H1 (cell line): Measurements from ENCODE around the gene ARHGAP24. TPM values are rescaled to one million over a fixed set of nuclear protein-coding genes. Genes with fewer than 3 reads are reported as not detected.
"Not testable (repeated sequence)": the region's sequence is repeated elsewhere in the genome, so short reads cannot be mapped to it uniquely, and the experiment has no call there.

ENCODE experiments used
- CTCF ChIA-PET: fragments of 300-600 bp; sonication (Branson Sonifier 250); formaldehyde crosslinking; loops from one replicate; lab custom pipeline; 2021; ENCODE audit not compliant: partially characterized antibody; lab: Charles Lee
- POLR2A ChIA-PET: fragments of 300-600 bp; sonication (Branson Sonifier 250); formaldehyde crosslinking; loops from one replicate; lab custom pipeline; 2021; ENCODE audit warnings: inconsistent platforms; ENCODE audit not compliant: partially characterized antibody; lab: Charles Lee
- DNase-seq, 2 experiments: peaks; one replicate each; pipeline versions ENCODE4 v3.0.0 to v3.0.0-alpha.2; 2010 to 2022; ENCODE audit warnings: low spot score in 2 of 2, low read depth in 1 of 2, mixed read lengths in 1 of 2
- FAIRE-seq: peaks from 2 replicates; lab custom pipeline; 2011; peaks lifted over from hg19 to GRCh38; lab: Jason Lieb, UNC
- H2AFZ ChIP-seq: 2 replicates; pipeline ENCODE4 v1.8.1; 2012; ENCODE audit warnings: low read length, inconsistent platforms
- H2AK5ac ChIP-seq: 2 replicates; pipeline ENCODE4 v1.6.1; 2013; ENCODE audit warnings: low read depth, low read length
- H2BK120ac ChIP-seq: replicated peaks from 2 replicates; pipeline ENCODE3; 2013; ENCODE audit warnings: low read depth, low read length, inconsistent platforms
- H2BK12ac ChIP-seq: 2 replicates; pipeline ENCODE4 v1.6.1; 2013; ENCODE audit warnings: low read depth, low read length
- H2BK15ac ChIP-seq: 2 replicates; pipeline ENCODE4 v1.6.1; 2013; ENCODE audit warnings: low read length
- H2BK20ac ChIP-seq: 2 replicates; pipeline ENCODE4 v1.6.1; 2013; ENCODE audit warnings: low read length
- H2BK5ac ChIP-seq: 2 replicates; pipeline ENCODE4 v1.6.1; 2013; ENCODE audit warnings: low read depth, low read length
- H3K14ac ChIP-seq: 2 replicates; pipeline ENCODE4 v1.6.1; 2013; ENCODE audit warnings: inconsistent platforms; ENCODE audit not compliant: insufficient read length
- H3K18ac ChIP-seq: 2 replicates; pipeline ENCODE4 v1.6.1; 2013; ENCODE audit warnings: low read length; ENCODE audit errors: extremely low read depth
- H3K23ac ChIP-seq: 2 replicates; pipeline ENCODE4 v1.6.1; 2013; ENCODE audit warnings: inconsistent platforms; ENCODE audit not compliant: insufficient read length
- H3K23me2 ChIP-seq: 2 replicates; pipeline ENCODE4 v1.6.1; 2013; ENCODE audit warnings: low read depth, low read length
- H3K27ac ChIP-seq: 2 replicates; pipeline ENCODE4 v1.6.1; 2011; ENCODE audit warnings: low read depth, low read length, inconsistent platforms
- H3K27me3 ChIP-seq, 4 experiments: replicated peaks in 1 of 4; 1 replicate in 1 of 4; 2 replicates in 3 of 4; pipeline versions ENCODE4 v1.6.1 to v1.8.1; 2011 to 2013; ENCODE audit warnings: low read length in 3 of 4, mild to moderate bottlenecking in 3 of 4, inconsistent platforms in 2 of 4, mixed read lengths in 2 of 4, moderate library complexity in 1 of 4; ENCODE audit not compliant: control insufficient read depth in 3 of 4, insufficient read depth in 3 of 4; ENCODE audit errors: extremely low read depth in 1 of 4
- H3K36me3 ChIP-seq, 4 experiments: 2 replicates each; pipeline versions ENCODE4 v1.6.1 to v1.8.1; 2011 to 2013; ENCODE audit warnings: mild to moderate bottlenecking in 4 of 4, low read length in 3 of 4, moderate library complexity in 2 of 4, control low read depth in 1 of 4, inconsistent platforms in 1 of 4; ENCODE audit not compliant: insufficient read depth in 4 of 4, control insufficient read depth in 2 of 4
- H3K4ac ChIP-seq: replicated peaks from 2 replicates; pipeline ENCODE3; 2013; ENCODE audit warnings: low read length, low read depth, mixed read lengths, inconsistent platforms; ENCODE audit not compliant: insufficient read length
- H3K4me1 ChIP-seq, 4 experiments: replicated peaks in 1 of 4; 1 replicate in 1 of 4; 2 replicates in 3 of 4; pipeline versions ENCODE4 v1.6.1 to v1.8.1; 2011 to 2013; ENCODE audit warnings: low read length in 3 of 4, inconsistent platforms in 2 of 4, mixed read lengths in 1 of 4; ENCODE audit not compliant: insufficient read depth in 4 of 4, control insufficient read depth in 3 of 4
- H3K4me2 ChIP-seq, 2 experiments: 2 replicates each; pipeline versions ENCODE4 v1.6.1 to v1.8.1; 2011 to 2013; ENCODE audit warnings: low read depth in 2 of 2, low read length in 2 of 2, control low read depth in 1 of 2, inconsistent platforms in 1 of 2, mild to moderate bottlenecking in 1 of 2; ENCODE audit not compliant: insufficient read depth in 1 of 2
- H3K4me3 ChIP-seq, 4 experiments: fragments of 200-600, 300-600 bp in 1 of 4; sonication (generic), shearing (Covaris generic), sonication (Bioruptor Twin) in 1 of 4; 2 replicates each; pipeline versions ENCODE4 v1.5.1 to v1.8.1; 2011 to 2016; ENCODE audit warnings: low read length in 4 of 4, low read depth in 3 of 4, control low read depth in 2 of 4, inconsistent platforms in 2 of 4, mild to moderate bottlenecking in 2 of 4, mixed read lengths in 1 of 4, moderate library complexity in 1 of 4; ENCODE audit not compliant: insufficient read depth in 2 of 4; ENCODE audit errors: extremely low read depth in 1 of 4
- H3K56ac ChIP-seq: replicated peaks from 2 replicates; pipeline ENCODE3; 2013; ENCODE audit warnings: low read depth, mild to moderate bottlenecking, mixed read lengths, low read length, inconsistent platforms; ENCODE audit not compliant: insufficient read length
- H3K79me1 ChIP-seq: 2 replicates; pipeline ENCODE4 v1.6.1; 2013; ENCODE audit warnings: low read depth, low read length, control low read depth
- H3K79me2 ChIP-seq, 2 experiments: 2 replicates each; pipeline versions ENCODE4 v1.6.1 to v1.8.1; 2012 to 2013; ENCODE audit warnings: low read length in 2 of 2, mild to moderate bottlenecking in 2 of 2, inconsistent platforms in 1 of 2; ENCODE audit not compliant: insufficient read depth in 2 of 2, control insufficient read depth in 1 of 2
- H3K9ac ChIP-seq, 4 experiments: replicated peaks in 1 of 4; 1 replicate in 1 of 4; 2 replicates in 3 of 4; pipeline versions ENCODE4 v1.6.1 to v1.8.1; 2011 to 2013; ENCODE audit warnings: low read depth in 3 of 4, low read length in 3 of 4, control low read depth in 2 of 4, mild to moderate bottlenecking in 2 of 4, moderate library complexity in 2 of 4, inconsistent platforms in 1 of 4; ENCODE audit errors: extremely low read depth in 1 of 4
- H3K9me3 ChIP-seq, 2 experiments: 2 replicates each; pipeline versions ENCODE4 v1.6.1 to v1.8.1; 2012 to 2013; ENCODE audit warnings: mild to moderate bottlenecking in 2 of 2, moderate library complexity in 2 of 2, control low read depth in 1 of 2, inconsistent platforms in 1 of 2, low read depth in 1 of 2, low read length in 1 of 2, mixed read lengths in 1 of 2; ENCODE audit not compliant: insufficient read depth in 2 of 2
- H4K20me1 ChIP-seq, 2 experiments: replicated peaks in 1 of 2; 2 replicates each; pipeline versions ENCODE3 to v1.8.1; 2011 to 2013; ENCODE audit warnings: inconsistent platforms in 2 of 2, low read length in 2 of 2, mild to moderate bottlenecking in 1 of 2; ENCODE audit not compliant: insufficient read depth in 2 of 2, control insufficient read depth in 1 of 2
- H4K5ac ChIP-seq: 2 replicates; pipeline ENCODE4 v1.6.1; 2013; ENCODE audit warnings: low read length, low read depth, mixed read lengths, inconsistent platforms; ENCODE audit not compliant: insufficient read length
- H4K8ac ChIP-seq: 2 replicates; pipeline ENCODE4 v1.8.0; 2013; ENCODE audit warnings: mild to moderate bottlenecking, moderate library complexity, low read length, inconsistent platforms; ENCODE audit not compliant: insufficient read depth; ENCODE audit errors: extremely low read depth
- H4K91ac ChIP-seq: replicated peaks from 2 replicates; pipeline ENCODE3; 2013; ENCODE audit warnings: low read length, mixed read lengths, inconsistent platforms; ENCODE audit not compliant: insufficient read length
- WGBS, 2 experiments: shearing (Covaris generic) in 1 of 2; methylation state at CpG; one replicate each; pipeline versions ENCODE4 v1.1.6 to v1.1.7; 2013 to 2015; ENCODE audit warnings: low lambda C conversion rate in 2 of 2, mixed read lengths in 2 of 2, inconsistent platforms in 1 of 2, low coverage in 1 of 2, missing lambda C conversion rate in 1 of 2; ENCODE audit not compliant: insufficient replicate concordance in 2 of 2, insufficient coverage in 1 of 2, insufficient read length in 1 of 2; ENCODE audit errors: extremely low coverage in 1 of 2, missing lambda C conversion rate in 1 of 2; 5-methylcytosine and 5-hydroxymethylcytosine counted together
- polyA plus RNA-seq, 7 experiments: library from polyadenylated mRNA; depleted of rRNA in 3 of 7; stranded (reverse) in 5 of 7; unstranded in 2 of 7; fragments of >200 nt in 5 of 7; fragments of 200-250 nt in 2 of 7; gene quantifications; 1 replicate in 5 of 7; 2 replicates in 1 of 7; 4 replicates in 1 of 7; pipeline versions ENCODE4 v1.2.1 to v1.2.3, GENCODE V29; 2011 to 2013; ENCODE audit warnings: missing spikeins in 2 of 7, mixed read lengths in 2 of 7
- total RNA-seq: library from RNA; stranded (reverse); fragmentation: NEBNext Ultra II Directional; extraction: Animal tissue kit (Norgen Biotek cat#: 25700); gene quantifications from 2 replicates; pipeline ENCODE4 v1.2.1, GENCODE V29; 2021

Gene ARHGAP24
- total and polyA plus RNA-seq, 2 of the 8 experiments (the other 6 are each of a cell fraction or from before 2014, with no cell fraction given): 0.08 to 0.50 TPM

DNA sequence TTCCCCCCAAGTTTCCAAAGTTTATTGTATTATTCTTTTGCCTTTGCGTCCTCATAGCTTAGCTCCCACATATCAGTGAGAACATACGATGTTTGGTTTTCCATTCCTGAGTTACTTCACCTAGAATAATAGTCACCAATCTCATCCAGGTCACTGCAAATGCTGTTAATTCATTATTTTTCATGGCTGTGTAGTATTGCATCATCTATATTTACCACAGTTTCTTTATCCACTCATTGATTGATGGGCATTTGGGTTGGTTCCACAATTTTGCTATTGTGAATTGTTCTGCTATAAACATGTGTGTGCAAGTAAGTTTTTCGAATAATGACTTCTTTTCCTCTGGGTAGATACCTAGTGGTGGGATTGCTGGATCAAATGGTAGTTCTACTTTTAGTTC, 43.6 kb downstream of the ARHGAP24 start:
- H4K91ac ChIP-seq, H4K20me1 ChIP-seq, H3K23me2 ChIP-seq, H4K5ac ChIP-seq, H3K4me1 ChIP-seq, FAIRE-seq, H3K9ac ChIP-seq, H3K56ac ChIP-seq, POLR2A ChIA-PET, H3K14ac ChIP-seq, H3K23ac ChIP-seq, H2AK5ac ChIP-seq, H2BK20ac ChIP-seq, H3K9me3 ChIP-seq, H2BK120ac ChIP-seq, H2AFZ ChIP-seq, H3K4ac ChIP-seq, H4K8ac ChIP-seq, H3K18ac ChIP-seq, H3K4me2 ChIP-seq, H2BK5ac ChIP-seq, H3K4me3 ChIP-seq, H2BK15ac ChIP-seq, H2BK12ac ChIP-seq, CTCF ChIA-PET, H3K79me1 ChIP-seq, H3K79me2 ChIP-seq, H3K27ac ChIP-seq, DNase-seq, H3K36me3 ChIP-seq, H3K27me3 ChIP-seq: not testable (repeated sequence)
- WGBS, 2 experiments: 76% methylated on average over 3 of the region's 3 CpGs; no CpG with 5 or more reads in 1 of the 2 experiments
